ENCODE measurements around the gene ETF1. TPM values are rescaled to one million over a fixed set of nuclear protein-coding genes. Genes with fewer than 3 reads are reported as not detected.

Gene ETF1
- total and polyA plus RNA-seq, 5 donors from 2014 or later = 25.9 to 170 (median 38.8) TPM

DNA sequence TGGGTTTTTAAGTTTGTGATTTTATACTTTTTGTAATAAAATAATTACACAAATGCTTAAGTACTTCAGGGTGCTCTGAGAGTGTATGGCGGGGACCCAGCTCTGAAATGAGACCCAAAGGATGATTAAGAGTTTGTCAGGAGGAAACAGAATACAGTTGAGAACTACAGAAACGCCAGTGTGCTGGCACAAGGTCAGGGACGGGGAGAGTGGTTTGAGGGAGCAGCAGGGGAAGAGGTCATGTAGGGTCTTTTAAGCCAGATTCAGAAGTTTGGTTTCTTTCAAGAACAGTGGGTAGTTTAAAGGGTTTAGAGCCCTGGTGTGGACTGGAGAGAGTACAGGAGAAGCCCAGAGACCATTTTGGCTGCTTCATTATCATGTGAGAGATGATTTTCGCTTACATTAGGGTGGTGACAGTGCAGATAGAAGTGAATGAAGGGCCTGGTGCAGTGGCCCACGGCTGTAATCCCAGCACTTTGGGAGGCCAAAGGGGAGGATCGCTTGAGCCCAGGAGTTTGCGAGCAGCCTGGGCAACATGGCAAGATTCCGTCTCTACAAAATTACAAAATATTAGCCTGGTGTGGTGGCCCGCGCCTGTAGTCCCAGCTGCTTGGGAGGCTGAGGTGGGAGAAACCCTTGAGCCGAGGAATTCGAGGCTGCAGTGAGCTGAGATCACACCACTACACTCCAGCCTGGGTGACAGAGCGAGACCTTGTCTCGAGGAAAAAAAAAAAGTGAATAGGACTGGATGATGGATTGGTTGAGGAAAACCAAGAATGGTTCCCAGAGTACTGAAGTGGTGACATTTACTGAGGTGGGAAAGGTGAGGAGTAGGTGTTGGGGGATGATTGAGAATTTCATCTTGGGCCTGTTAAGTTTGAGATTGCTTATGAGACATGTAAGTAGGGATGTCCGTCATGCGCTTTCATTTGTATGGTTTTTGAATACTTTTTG is 1.4 kb upstream of the ETF1 start:
- Mint-ChIP-seq H3K9me3 (peaks cover 0 to 1% (median 0%) of the 10 kb centered on the region in 7 donors), H3K27ac (peak overlapping the region; percentile 99 to 100 (median 100)), H3K27me3 (no peaks in the 10 kb centered on the region), H3K36me3 (peaks cover 10% of the 10 kb centered on the region), H3K4me3 (peak overlapping the region; percentile 98 to 100 (median 99)), H3K4me1 (peaks cover 43 to 82% (median 62%) of the 10 kb centered on the region in 4 donors)
- peak overlapping the region; percentile 100 for H3K27ac ChIP-seq (ENCODE audit: insufficient read depth, low read length, poor library complexity, severe bottlenecking)
- H3K27me3 ChIP-seq (ENCODE audit: control insufficient read depth, insufficient read depth, low read length) = no peaks in the 10 kb centered on the region
- ATAC-seq (ENCODE audit: low read depth in 2 of 2) (no peak), DNase-seq (peak in 1 of 3 donors; percentile 25)
- no peaks in the 10 kb centered on the region for H3K9me3 ChIP-seq (ENCODE audit: control insufficient read depth in 2 of 2, low read length in 2 of 2)
- peaks cover 4% of the 10 kb centered on the region for H3K36me3 ChIP-seq (ENCODE audit: control insufficient read depth, insufficient read depth, low read length)
- H3K4me1 ChIP-seq (ENCODE audit: control insufficient read depth, insufficient read depth, low read length, poor library complexity, severe bottlenecking) = peaks cover 53% of the 10 kb centered on the region
- H3K4me3 ChIP-seq (ENCODE audit: low read depth, low read length) = peak overlapping the region; percentile 95

DNA sequence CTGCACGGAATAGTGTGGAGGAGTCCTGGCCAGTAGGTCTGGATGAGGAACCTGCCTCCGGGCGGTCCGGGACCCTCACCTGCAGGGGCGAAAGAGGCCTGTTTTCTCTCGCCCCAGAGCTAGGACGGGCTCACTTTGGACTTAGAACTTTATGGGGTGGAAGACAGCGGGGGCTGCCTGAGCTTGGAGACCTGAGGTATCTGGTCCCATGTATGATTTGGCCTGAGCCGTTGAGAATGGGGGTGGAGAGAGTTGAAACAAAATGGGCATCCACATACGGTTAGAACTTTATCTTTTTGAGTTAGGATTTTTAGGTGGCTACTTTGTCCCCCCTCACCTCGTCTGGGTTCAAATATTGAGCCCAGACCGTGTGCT is 681 bp upstream of the ETF1 start:
- Histone ChIP-seq H3K36me3 (ENCODE audit: control insufficient read depth, insufficient read depth, low read length) (peaks cover 6% of the 10 kb centered on the region), H3K9me3 (ENCODE audit: control insufficient read depth in 2 of 2, low read length in 2 of 2) (no peaks in the 10 kb centered on the region), H3K27ac (ENCODE audit: insufficient read depth, low read length, poor library complexity, severe bottlenecking) (peak overlapping the region; percentile 100), H3K4me1 (ENCODE audit: control insufficient read depth, insufficient read depth, low read length, poor library complexity, severe bottlenecking) (peaks cover 53% of the 10 kb centered on the region), H3K27me3 (ENCODE audit: control insufficient read depth, insufficient read depth, low read length) (no peaks in the 10 kb centered on the region), H3K4me3 (ENCODE audit: low read depth, low read length) (peak overlapping the region; percentile 95)
- H3K9me3 Mint-ChIP-seq = peaks cover 0 to 1% (median 0%) of the 10 kb centered on the region in 7 donors
- H3K27ac Mint-ChIP-seq = peak overlapping the region; percentile 99 to 100 (median 100)
- H3K4me3 Mint-ChIP-seq = peak overlapping the region; percentile 98 to 100 (median 99)
- H3K36me3 Mint-ChIP-seq = peaks cover 8% of the 10 kb centered on the region
- H3K27me3 Mint-ChIP-seq = no peaks in the 10 kb centered on the region
- DNase-seq (no peak), ATAC-seq (ENCODE audit: low read depth in 2 of 2) (peak; percentile 46 to 47)
- peaks cover 46 to 85% (median 67%) of the 10 kb centered on the region in 4 donors for H3K4me1 Mint-ChIP-seq

DNA sequence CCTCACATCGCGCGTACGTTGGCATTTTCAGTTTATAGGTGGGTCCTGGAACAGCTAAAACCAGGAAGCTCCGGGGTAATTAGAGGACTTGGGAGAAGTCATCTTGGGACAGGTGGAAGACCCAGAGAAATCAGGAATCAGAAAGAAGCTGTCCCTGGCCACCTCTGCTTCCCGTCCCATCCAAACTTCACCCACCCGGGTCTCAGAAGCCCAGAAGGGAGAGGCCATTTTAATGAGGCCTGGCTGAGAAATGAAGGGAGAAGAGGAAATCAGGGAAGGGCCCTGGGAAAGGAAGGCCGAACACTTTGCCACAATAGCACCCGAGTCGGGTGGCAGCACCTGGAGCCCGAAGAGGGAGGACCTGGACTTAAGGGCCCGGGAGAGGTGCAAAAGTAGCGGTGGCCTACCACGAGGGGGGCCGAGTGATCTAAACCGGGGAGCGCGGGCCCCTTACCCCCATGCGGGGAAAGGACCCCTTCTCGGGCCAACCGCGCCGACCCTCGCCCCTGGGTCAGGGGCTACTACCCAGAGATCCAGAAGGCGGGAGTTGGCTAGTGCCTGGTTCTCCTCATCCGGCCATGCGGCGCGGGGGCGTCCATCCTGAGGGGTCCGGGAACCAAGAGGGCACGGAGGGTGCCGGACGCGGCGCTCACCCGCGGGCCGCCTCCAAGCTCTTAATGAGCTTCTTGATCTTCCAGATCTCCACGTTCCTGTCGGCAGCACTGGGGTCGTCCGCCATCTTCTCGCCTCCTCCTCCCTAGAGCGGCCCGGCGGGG is 668 bp downstream of the ETF1 start:
- peak overlapping the region; percentile 98 to 100 (median 99) for H3K4me3 Mint-ChIP-seq
- Histone ChIP-seq H3K27me3 (ENCODE audit: control insufficient read depth, insufficient read depth, low read length) (no peaks in the 10 kb centered on the region), H3K4me3 (ENCODE audit: low read depth, low read length) (peak overlapping the region; percentile 89), H3K36me3 (ENCODE audit: control insufficient read depth, insufficient read depth, low read length) (peaks cover 6% of the 10 kb centered on the region), H3K27ac (ENCODE audit: insufficient read depth, low read length, poor library complexity, severe bottlenecking) (peak overlapping the region; percentile 100), H3K4me1 (ENCODE audit: control insufficient read depth, insufficient read depth, low read length, poor library complexity, severe bottlenecking) (peaks cover 53% of the 10 kb centered on the region), H3K9me3 (ENCODE audit: control insufficient read depth in 2 of 2, low read length in 2 of 2) (no peaks in the 10 kb centered on the region)
- H3K27me3 Mint-ChIP-seq = no peaks in the 10 kb centered on the region
- no peak for ATAC-seq (ENCODE audit: low read depth in 2 of 2)
- H3K4me1 Mint-ChIP-seq = peaks cover 37 to 79% (median 60%) of the 10 kb centered on the region in 4 donors
- H3K27ac Mint-ChIP-seq = peak overlapping the region; percentile 99 to 100 (median 100)
- H3K36me3 Mint-ChIP-seq = peaks cover 8% of the 10 kb centered on the region
- H3K9me3 Mint-ChIP-seq = no peaks in the 10 kb centered on the region
- peak in 2 of 3 donors; percentile 12 to 26 for DNase-seq

DNA sequence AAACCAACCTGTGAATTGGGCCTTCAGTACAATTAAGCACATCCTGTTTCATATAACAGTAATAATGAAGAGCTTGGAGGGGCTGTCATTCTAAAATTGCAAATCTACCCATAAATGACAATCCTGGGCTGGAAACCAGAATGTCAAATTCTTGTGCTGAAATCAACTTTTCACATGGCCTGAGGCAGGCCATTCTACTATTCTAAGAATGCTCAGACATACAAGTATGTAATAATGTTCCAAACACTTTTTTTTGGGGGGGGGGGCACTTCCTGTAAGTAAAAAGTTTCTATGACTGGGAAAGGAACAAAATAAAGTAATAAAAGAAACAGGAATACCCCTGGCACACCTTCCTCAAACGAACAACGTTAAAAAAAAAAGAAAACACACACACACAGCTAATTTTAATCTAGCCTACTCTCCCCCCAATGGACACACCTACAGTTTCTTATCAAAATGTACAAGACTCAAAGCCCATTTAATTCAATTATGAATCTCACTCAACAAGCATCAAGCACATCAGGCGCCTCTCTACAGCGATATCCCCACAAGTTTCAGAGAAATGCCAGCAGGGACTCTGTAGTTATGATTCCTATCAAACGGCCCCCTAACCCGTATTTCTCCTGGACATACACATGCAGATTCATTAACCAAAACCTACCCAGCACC is 1.4 kb downstream of the ETF1 start:
- Mint-ChIP-seq H3K27me3 (no peaks in the 10 kb centered on the region), H3K4me1 (peaks cover 44 to 79% (median 67%) of the 10 kb centered on the region in 4 donors), H3K4me3 (peak overlapping the region; percentile 98 to 100 (median 99)), H3K9me3 (no peaks in the 10 kb centered on the region), H3K36me3 (peaks cover 8% of the 10 kb centered on the region), H3K27ac (peak overlapping the region; percentile 86 to 100 (median 100))
- H3K4me1 ChIP-seq (ENCODE audit: control insufficient read depth, insufficient read depth, low read length, poor library complexity, severe bottlenecking) = peaks cover 59% of the 10 kb centered on the region
- ATAC-seq (ENCODE audit: low read depth in 2 of 2) (no peak), DNase-seq (no peak)
- peak overlapping the region; percentile 89 for H3K4me3 ChIP-seq (ENCODE audit: low read depth, low read length)
- H3K9me3 ChIP-seq (ENCODE audit: control insufficient read depth in 2 of 2, low read length in 2 of 2) = no peaks in the 10 kb centered on the region
- peaks cover 6% of the 10 kb centered on the region for H3K36me3 ChIP-seq (ENCODE audit: control insufficient read depth, insufficient read depth, low read length)
- H3K27me3 ChIP-seq (ENCODE audit: control insufficient read depth, insufficient read depth, low read length) = no peaks in the 10 kb centered on the region
- H3K27ac ChIP-seq (ENCODE audit: insufficient read depth, low read length, poor library complexity, severe bottlenecking) = peak overlapping the region; percentile 100

DNA sequence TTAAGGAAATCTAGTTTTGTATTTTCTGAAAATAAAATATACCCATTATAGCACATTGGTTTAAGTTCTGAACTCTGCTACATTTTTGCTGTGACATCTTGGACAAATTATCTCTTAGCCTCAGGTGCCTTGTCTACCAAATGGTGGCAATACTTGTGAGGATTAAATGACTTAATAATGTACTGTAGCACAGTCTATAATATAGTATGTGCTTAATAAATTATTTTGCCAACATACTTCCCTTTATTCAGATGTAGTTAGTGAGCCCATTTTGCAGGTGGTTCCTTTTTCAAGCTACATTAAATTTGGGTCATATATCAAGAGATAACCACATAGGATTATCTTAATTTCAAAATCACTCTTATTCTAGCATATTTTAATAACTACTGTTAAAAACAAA is 3.2 kb downstream of the ETF1 start:
- H3K27ac ChIP-seq (ENCODE audit: insufficient read depth, low read length, poor library complexity, severe bottlenecking) = no peak overlapping the region
- peaks cover 15% of the 10 kb centered on the region for H3K36me3 Mint-ChIP-seq
- peaks cover 6% of the 10 kb centered on the region for H3K36me3 ChIP-seq (ENCODE audit: control insufficient read depth, insufficient read depth, low read length)
- H3K9me3 Mint-ChIP-seq = no peaks in the 10 kb centered on the region
- no peaks in the 10 kb centered on the region for H3K27me3 ChIP-seq (ENCODE audit: control insufficient read depth, insufficient read depth, low read length)
- H3K4me3 ChIP-seq (ENCODE audit: low read depth, low read length) = peak overlapping the region; percentile 89
- H3K27me3 Mint-ChIP-seq = no peaks in the 10 kb centered on the region
- H3K4me3 Mint-ChIP-seq = peak overlapping the region in 2 of 4 donors; percentile 38 to 98
- ATAC-seq (ENCODE audit: low read depth in 2 of 2) (no peak), DNase-seq (no peak)
- peaks cover 44% of the 10 kb centered on the region for H3K4me1 ChIP-seq (ENCODE audit: control insufficient read depth, insufficient read depth, low read length, poor library complexity, severe bottlenecking)
- no peaks in the 10 kb centered on the region for H3K9me3 ChIP-seq (ENCODE audit: control insufficient read depth in 2 of 2, low read length in 2 of 2)
- H3K4me1 Mint-ChIP-seq = peaks cover 41 to 77% (median 67%) of the 10 kb centered on the region in 4 donors
- H3K27ac Mint-ChIP-seq = no peak overlapping the region

DNA sequence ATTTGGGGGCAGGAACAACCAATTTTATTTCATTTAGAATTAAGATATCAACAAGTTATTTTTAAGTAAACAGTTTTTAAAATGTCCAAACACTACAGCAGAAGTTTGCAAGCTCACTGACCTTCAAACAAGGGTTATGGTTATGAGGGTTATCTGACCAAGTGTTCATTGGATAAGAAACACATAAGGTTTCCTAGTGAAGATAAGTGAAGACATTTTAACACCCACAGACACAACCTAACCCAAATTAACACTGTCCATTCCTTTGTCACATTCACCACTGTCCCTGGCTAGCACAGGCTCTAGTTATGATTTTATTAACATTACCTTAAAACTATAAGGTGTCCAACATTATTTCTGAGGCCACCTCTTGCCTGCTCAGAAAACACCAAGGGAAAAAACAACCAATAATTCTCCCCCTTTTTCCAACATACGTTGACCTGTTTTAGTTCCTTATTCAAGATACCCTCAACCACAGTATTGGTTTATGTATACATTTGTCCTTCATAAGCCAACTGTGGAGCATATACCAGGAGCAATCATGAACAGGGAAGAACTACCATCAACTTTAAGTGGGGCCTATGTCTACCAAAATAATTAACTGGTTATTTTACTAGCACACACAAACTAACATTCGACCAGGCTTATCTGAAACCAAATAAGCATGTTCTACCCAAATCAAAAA is 4.0 kb downstream of the ETF1 start:
- Mint-ChIP-seq H3K27ac (no peak overlapping the region), H3K36me3 (peaks cover 21% of the 10 kb centered on the region), H3K4me3 (peak overlapping the region in 1 of 4 donors; percentile 47)

More for the DNA sequence above, 4.0 kb downstream of the ETF1 start:
- no peak overlapping the region for H3K27ac ChIP-seq (ENCODE audit: insufficient read depth, low read length, poor library complexity, severe bottlenecking)
- H3K27me3 ChIP-seq (ENCODE audit: control insufficient read depth, insufficient read depth, low read length) = no peaks in the 10 kb centered on the region
- no peak for ATAC-seq (ENCODE audit: low read depth in 2 of 2)
- H3K9me3 ChIP-seq (ENCODE audit: control insufficient read depth in 2 of 2, low read length in 2 of 2) = no peaks in the 10 kb centered on the region
- H3K27me3 Mint-ChIP-seq = no peaks in the 10 kb centered on the region
- peaks cover 6% of the 10 kb centered on the region for H3K36me3 ChIP-seq (ENCODE audit: control insufficient read depth, insufficient read depth, low read length)
- peaks cover 39 to 77% (median 66%) of the 10 kb centered on the region in 4 donors for H3K4me1 Mint-ChIP-seq
- no peak for DNase-seq
- no peaks in the 10 kb centered on the region for H3K9me3 Mint-ChIP-seq
- H3K4me1 ChIP-seq (ENCODE audit: control insufficient read depth, insufficient read depth, low read length, poor library complexity, severe bottlenecking) = peaks cover 37% of the 10 kb centered on the region
- H3K4me3 ChIP-seq (ENCODE audit: low read depth, low read length) = no peak overlapping the region

Measured in CD4-positive, CD25-positive, alpha-beta regulatory T cell (primary cell).